WTC11 (cell line): Measurements from ENCODE around the gene GNAO1. TPM values are rescaled to one million over a fixed set of nuclear protein-coding genes. Genes with fewer than 3 reads are reported as not detected.

Source experiments
- ATAC-seq: fragments of 200-7000 bp; cut with Tn5 transposase; 2 replicates; pipeline ENCODE4 v1.10.0; 2021; ENCODE audit warnings: mild to moderate bottlenecking, moderate library complexity
- CTCF ChIA-PET: fragments of 300-600 bp; sonication (Branson Sonifier 250); formaldehyde crosslinking; loops from one replicate; lab custom pipeline; 2021; ENCODE audit warnings: antibody characterized with exemption; lab: Charles Lee
- POLR2A ChIA-PET: fragments of 350-600 bp; sonication (Branson Sonifier 250); formaldehyde crosslinking; loops from one replicate; lab custom pipeline; 2021; ENCODE audit warnings: antibody characterized with exemption; lab: Charles Lee
- DNase-seq: peaks from one replicate; pipeline ENCODE4 v3.0.0; 2021; ENCODE audit warnings: low spot score
- H3K27ac Mint-ChIP-seq: 2 replicates; pipeline ENCODE4 v1.8.0; 2021; ENCODE audit warnings: mixed read lengths
- H3K27me3 Mint-ChIP-seq: 2 replicates; pipeline ENCODE4 v1.8.0; 2021; ENCODE audit warnings: low read depth, mild to moderate bottlenecking, moderate library complexity, mixed read lengths
- H3K36me3 Mint-ChIP-seq: 2 replicates; pipeline ENCODE4 v1.8.0; 2021; ENCODE audit warnings: mixed read lengths
- H3K4me1 Mint-ChIP-seq: 2 replicates; pipeline ENCODE4 v1.8.0; 2022; ENCODE audit warnings: mixed read lengths
- H3K4me3 Mint-ChIP-seq: 2 replicates; pipeline ENCODE4 v1.8.0; 2021; ENCODE audit warnings: mild to moderate bottlenecking, moderate library complexity, mixed read lengths
- H3K9me3 Mint-ChIP-seq: 2 replicates; pipeline ENCODE4 v1.8.0; 2021; ENCODE audit warnings: mixed read lengths
- CREM ChIP-seq: sonication (generic); formaldehyde crosslinking; IDR thresholded peaks from 2 replicates; pipeline ENCODE4 v1.8.1; 2022; ENCODE audit warnings: mild to moderate bottlenecking, missing genetic modification reagents, moderate library complexity
- HMGA2 ChIP-seq: fragments of 250-450 bp; sonication (Bioruptor Pico); IDR thresholded peaks from 2 replicates; pipeline ENCODE4 v1.4.0; 2021; ENCODE audit warnings: mild to moderate bottlenecking, moderate library complexity
- MXD4 ChIP-seq: fragments of 250-450 bp; sonication (Bioruptor Pico); IDR thresholded peaks from 2 replicates; pipeline ENCODE4 v1.8.0; 2021; ENCODE audit warnings: mild to moderate bottlenecking, moderate library complexity, borderline replicate concordance
- NFYB ChIP-seq: sonication (generic); formaldehyde crosslinking; conservative IDR thresholded peaks from 2 replicates; pipeline ENCODE4 v1.8.0; 2022; ENCODE audit warnings: low read depth, missing genetic modification reagents
- NR2C2 ChIP-seq: sonication (generic); formaldehyde crosslinking; IDR thresholded peaks from 2 replicates; pipeline ENCODE4 v1.8.0; 2022; ENCODE audit warnings: mild to moderate bottlenecking, missing genetic modification reagents
- NR3C1 ChIP-seq: sonication (generic); formaldehyde crosslinking; conservative IDR thresholded peaks from 2 replicates; pipeline ENCODE4 v1.8.1; 2023; ENCODE audit warnings: low read depth, mild to moderate bottlenecking, missing genetic modification reagents
- RORB ChIP-seq: fragments of 250-450 bp; sonication (Bioruptor Pico); IDR thresholded peaks from 2 replicates; pipeline ENCODE4 v1.9.0; 2021; ENCODE audit warnings: mild to moderate bottlenecking
- SMAD3 ChIP-seq: sonication (generic); formaldehyde crosslinking; IDR thresholded peaks from 2 replicates; pipeline ENCODE4 v1.8.0; 2022; ENCODE audit warnings: missing genetic modification reagents, mild to moderate bottlenecking, borderline replicate concordance
- ZNF121 ChIP-seq: sonication (generic); formaldehyde crosslinking; IDR thresholded peaks from 2 replicates; pipeline ENCODE4 v1.8.0; 2023; ENCODE audit warnings: missing genetic modification reagents
- ZNF317 ChIP-seq: sonication (generic); formaldehyde crosslinking; IDR thresholded peaks from 2 replicates; pipeline ENCODE4 v1.8.1; 2023; ENCODE audit warnings: low read depth, mild to moderate bottlenecking, moderate library complexity, missing genetic modification reagents, borderline replicate concordance
- ZNF396 ChIP-seq: fragments of 250-450 bp; sonication (Bioruptor Pico); IDR thresholded peaks from 2 replicates; pipeline ENCODE4 v1.8.0; 2021; ENCODE audit warnings: mild to moderate bottlenecking, moderate library complexity, borderline replicate concordance
- ZNF416 ChIP-seq: fragments of 250-450 bp; sonication (Bioruptor Pico); IDR thresholded peaks from 2 replicates; pipeline ENCODE4 v1.9.0; 2021; ENCODE audit warnings: mild to moderate bottlenecking, inconsistent platforms
- total RNA-seq: library from RNA; stranded (reverse); gene quantifications from 3 replicates; pipeline ENCODE4 v1.2.3, GENCODE V29; 2021
- TF ChIP-seq, protein P1 (sequence below): sonication (generic); formaldehyde crosslinking; IDR thresholded peaks from 2 replicates; pipeline ENCODE4 v1.8.0; 2022; ENCODE audit warnings: mild to moderate bottlenecking, missing genetic modification reagents
- TF ChIP-seq, protein P2 (sequence below): fragments of 250-450 bp; sonication (Bioruptor Pico); IDR thresholded peaks from 2 replicates; pipeline ENCODE4 v1.9.0; 2021; ENCODE audit warnings: moderate library complexity, mild to moderate bottlenecking, inconsistent platforms, borderline replicate concordance
- TF ChIP-seq, protein P3 (sequence below): sonication (generic); formaldehyde crosslinking; IDR thresholded peaks from 2 replicates; pipeline ENCODE4 v1.8.1; 2023; ENCODE audit warnings: mild to moderate bottlenecking, missing genetic modification reagents
- TF ChIP-seq, protein P4 (sequence below): fragments of 200-600 bp; IDR thresholded peaks from 2 replicates; pipeline ENCODE4 v1.8.0; 2022; ENCODE audit warnings: antibody characterized with exemption
- TF ChIP-seq, protein P5 (sequence below): sonication (generic); formaldehyde crosslinking; conservative IDR thresholded peaks from 2 replicates; pipeline ENCODE4 v1.8.1; 2023; ENCODE audit warnings: mild to moderate bottlenecking, low read depth, missing genetic modification reagents, moderate library complexity
- TF ChIP-seq, protein P6 (sequence below): sonication (generic); formaldehyde crosslinking; IDR thresholded peaks from 2 replicates; pipeline ENCODE4 v1.8.1; 2023; ENCODE audit warnings: mild to moderate bottlenecking, missing genetic modification reagents
- TF ChIP-seq, protein P7 (sequence below): sonication (generic); formaldehyde crosslinking; IDR thresholded peaks from 2 replicates; pipeline ENCODE4 v1.8.0; 2023; ENCODE audit warnings: mild to moderate bottlenecking, missing genetic modification reagents
- TF ChIP-seq, protein P8 (sequence below): sonication (generic); formaldehyde crosslinking; IDR thresholded peaks from 2 replicates; pipeline ENCODE4 v1.8.0; 2023; ENCODE audit warnings: missing genetic modification reagents
- TF ChIP-seq, protein P9 (sequence below): fragments of 250-450 bp; sonication (Bioruptor Pico); IDR thresholded peaks from 2 replicates; pipeline ENCODE4 v1.8.0; 2021; ENCODE audit warnings: mild to moderate bottlenecking

GNAO1 gene
- total RNA-seq, 1 experiment from 2014 or later, result 30.6 TPM

DNA sequence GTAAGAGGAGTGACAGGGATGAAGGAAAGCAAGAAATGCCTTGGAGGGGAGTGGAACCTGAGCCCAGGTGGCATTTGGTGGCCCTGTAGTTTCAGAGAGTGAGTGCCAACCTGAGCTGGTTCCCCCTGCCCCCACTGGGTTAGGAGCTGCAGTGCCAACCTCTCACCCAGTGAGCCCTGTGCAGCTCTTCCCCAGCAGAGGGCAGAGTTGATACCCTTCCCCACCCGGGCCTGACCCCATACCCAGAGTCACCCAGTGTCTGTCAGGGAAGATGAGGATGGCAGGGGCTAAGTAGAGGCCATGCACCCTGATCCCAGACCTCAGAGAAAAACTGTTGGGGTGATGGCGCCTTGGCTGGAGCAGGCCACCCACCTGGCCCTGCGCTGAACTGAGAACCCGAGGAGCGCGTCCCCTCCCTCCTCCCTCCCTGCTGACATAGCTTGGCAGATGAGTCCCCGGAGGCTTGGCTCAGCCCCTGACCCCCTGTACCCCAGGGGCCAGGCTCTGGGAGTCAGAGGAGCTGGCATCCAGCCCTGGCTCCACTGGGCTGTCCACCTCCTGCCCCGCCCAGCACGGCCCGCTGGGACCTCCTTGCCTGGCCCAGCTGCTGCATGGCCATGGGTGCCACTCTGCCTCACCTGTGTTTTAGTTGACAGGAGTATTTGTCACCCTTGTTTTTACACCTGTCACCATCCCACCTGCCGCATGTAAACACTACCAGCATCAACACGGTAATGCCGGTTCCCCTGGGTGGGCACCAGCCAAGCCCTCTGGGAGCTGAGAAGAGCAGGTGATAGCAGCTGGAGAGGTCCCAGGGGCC lies 120.1 kb downstream of the GNAO1 start (continued):
- no peak for TF ChIP-seq MXD4
- TF ChIP-seq SMAD3 (CRISPR knock-in tag), result no peak
- TF ChIP-seq RORB (CRISPR knock-in tag), result no peak
- TF ChIP-seq, protein P1, sequence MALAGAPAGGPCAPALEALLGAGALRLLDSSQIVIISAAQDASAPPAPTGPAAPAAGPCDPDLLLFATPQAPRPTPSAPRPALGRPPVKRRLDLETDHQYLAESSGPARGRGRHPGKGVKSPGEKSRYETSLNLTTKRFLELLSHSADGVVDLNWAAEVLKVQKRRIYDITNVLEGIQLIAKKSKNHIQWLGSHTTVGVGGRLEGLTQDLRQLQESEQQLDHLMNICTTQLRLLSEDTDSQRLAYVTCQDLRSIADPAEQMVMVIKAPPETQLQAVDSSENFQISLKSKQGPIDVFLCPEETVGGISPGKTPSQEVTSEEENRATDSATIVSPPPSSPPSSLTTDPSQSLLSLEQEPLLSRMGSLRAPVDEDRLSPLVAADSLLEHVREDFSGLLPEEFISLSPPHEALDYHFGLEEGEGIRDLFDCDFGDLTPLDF (CRISPR knock-in tag), result no peak

DNA sequence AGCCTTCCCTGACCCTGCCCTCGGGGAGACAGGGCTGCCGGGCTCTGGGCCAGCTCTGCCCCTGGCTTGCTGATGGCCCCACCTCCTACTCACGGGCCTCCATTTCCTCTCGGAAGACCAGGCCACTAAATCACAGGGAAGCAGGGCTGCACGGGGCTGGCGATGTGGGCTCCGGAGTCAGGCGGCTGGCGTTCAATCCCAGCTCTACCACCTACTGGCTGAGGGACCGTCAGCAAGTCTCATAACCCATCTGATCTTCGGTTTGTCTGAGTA lies 120.7 kb downstream of the GNAO1 start:
- no peaks in the 10 kb centered on the region; the same call in 1 of the 2 replicates for H3K27me3 Mint-ChIP-seq

More for the DNA sequence above, 120.7 kb downstream of the GNAO1 start:
- no peak overlapping the region for H3K27ac Mint-ChIP-seq
- no peak for DNase-seq
- H3K36me3 Mint-ChIP-seq, result no peaks in the 10 kb centered on the region
- H3K9me3 Mint-ChIP-seq, result no peaks in the 10 kb centered on the region
- ChIA-PET POLR2A (no interaction called here), CTCF (interaction anchor here (1.1 to 1.7 kb wide), 9 partner anchors 12 to 196 kb away, joined by 3 to 36 read pairs (median 5); no protein-coding TSS in a partner anchor)
- TF ChIP-seq NR2C2 (CRISPR knock-in tag) (no peak), ZNF317 (no peak), ZNF416 (CRISPR knock-in tag) (no peak), HMGA2 (CRISPR knock-in tag) (no peak), MXD4 (no peak), ZNF396 (CRISPR knock-in tag) (no peak), ZNF121 (CRISPR knock-in tag) (no peak), NR3C1 (no peak), NFYB (CRISPR knock-in tag) (no peak), CREM (CRISPR knock-in tag) (no peak)
- TF ChIP-seq, protein P2, sequence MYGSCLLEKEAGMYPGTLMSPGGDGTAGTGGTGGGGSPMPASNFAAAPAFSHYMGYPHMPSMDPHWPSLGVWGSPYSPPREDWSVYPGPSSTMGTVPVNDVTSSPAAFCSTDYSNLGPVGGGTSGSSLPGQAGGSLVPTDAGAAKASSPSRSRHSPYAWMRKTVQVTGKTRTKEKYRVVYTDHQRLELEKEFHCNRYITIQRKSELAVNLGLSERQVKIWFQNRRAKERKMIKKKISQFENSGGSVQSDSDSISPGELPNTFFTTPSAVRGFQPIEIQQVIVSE (CRISPR knock-in tag), result no peak
- TF ChIP-seq, protein P3, sequence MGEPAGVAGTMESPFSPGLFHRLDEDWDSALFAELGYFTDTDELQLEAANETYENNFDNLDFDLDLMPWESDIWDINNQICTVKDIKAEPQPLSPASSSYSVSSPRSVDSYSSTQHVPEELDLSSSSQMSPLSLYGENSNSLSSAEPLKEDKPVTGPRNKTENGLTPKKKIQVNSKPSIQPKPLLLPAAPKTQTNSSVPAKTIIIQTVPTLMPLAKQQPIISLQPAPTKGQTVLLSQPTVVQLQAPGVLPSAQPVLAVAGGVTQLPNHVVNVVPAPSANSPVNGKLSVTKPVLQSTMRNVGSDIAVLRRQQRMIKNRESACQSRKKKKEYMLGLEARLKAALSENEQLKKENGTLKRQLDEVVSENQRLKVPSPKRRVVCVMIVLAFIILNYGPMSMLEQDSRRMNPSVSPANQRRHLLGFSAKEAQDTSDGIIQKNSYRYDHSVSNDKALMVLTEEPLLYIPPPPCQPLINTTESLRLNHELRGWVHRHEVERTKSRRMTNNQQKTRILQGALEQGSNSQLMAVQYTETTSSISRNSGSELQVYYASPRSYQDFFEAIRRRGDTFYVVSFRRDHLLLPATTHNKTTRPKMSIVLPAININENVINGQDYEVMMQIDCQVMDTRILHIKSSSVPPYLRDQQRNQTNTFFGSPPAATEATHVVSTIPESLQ (CRISPR knock-in tag), result no peak
- TF ChIP-seq, protein P4, sequence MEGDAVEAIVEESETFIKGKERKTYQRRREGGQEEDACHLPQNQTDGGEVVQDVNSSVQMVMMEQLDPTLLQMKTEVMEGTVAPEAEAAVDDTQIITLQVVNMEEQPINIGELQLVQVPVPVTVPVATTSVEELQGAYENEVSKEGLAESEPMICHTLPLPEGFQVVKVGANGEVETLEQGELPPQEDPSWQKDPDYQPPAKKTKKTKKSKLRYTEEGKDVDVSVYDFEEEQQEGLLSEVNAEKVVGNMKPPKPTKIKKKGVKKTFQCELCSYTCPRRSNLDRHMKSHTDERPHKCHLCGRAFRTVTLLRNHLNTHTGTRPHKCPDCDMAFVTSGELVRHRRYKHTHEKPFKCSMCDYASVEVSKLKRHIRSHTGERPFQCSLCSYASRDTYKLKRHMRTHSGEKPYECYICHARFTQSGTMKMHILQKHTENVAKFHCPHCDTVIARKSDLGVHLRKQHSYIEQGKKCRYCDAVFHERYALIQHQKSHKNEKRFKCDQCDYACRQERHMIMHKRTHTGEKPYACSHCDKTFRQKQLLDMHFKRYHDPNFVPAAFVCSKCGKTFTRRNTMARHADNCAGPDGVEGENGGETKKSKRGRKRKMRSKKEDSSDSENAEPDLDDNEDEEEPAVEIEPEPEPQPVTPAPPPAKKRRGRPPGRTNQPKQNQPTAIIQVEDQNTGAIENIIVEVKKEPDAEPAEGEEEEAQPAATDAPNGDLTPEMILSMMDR, result no peak
- TF ChIP-seq, protein P5, sequence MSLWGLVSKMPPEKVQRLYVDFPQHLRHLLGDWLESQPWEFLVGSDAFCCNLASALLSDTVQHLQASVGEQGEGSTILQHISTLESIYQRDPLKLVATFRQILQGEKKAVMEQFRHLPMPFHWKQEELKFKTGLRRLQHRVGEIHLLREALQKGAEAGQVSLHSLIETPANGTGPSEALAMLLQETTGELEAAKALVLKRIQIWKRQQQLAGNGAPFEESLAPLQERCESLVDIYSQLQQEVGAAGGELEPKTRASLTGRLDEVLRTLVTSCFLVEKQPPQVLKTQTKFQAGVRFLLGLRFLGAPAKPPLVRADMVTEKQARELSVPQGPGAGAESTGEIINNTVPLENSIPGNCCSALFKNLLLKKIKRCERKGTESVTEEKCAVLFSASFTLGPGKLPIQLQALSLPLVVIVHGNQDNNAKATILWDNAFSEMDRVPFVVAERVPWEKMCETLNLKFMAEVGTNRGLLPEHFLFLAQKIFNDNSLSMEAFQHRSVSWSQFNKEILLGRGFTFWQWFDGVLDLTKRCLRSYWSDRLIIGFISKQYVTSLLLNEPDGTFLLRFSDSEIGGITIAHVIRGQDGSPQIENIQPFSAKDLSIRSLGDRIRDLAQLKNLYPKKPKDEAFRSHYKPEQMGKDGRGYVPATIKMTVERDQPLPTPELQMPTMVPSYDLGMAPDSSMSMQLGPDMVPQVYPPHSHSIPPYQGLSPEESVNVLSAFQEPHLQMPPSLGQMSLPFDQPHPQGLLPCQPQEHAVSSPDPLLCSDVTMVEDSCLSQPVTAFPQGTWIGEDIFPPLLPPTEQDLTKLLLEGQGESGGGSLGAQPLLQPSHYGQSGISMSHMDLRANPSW (CRISPR knock-in tag), result no peak
- TF ChIP-seq, protein P6, sequence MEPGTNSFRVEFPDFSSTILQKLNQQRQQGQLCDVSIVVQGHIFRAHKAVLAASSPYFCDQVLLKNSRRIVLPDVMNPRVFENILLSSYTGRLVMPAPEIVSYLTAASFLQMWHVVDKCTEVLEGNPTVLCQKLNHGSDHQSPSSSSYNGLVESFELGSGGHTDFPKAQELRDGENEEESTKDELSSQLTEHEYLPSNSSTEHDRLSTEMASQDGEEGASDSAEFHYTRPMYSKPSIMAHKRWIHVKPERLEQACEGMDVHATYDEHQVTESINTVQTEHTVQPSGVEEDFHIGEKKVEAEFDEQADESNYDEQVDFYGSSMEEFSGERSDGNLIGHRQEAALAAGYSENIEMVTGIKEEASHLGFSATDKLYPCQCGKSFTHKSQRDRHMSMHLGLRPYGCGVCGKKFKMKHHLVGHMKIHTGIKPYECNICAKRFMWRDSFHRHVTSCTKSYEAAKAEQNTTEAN (CRISPR knock-in tag), result no peak
- TF ChIP-seq, protein P7, sequence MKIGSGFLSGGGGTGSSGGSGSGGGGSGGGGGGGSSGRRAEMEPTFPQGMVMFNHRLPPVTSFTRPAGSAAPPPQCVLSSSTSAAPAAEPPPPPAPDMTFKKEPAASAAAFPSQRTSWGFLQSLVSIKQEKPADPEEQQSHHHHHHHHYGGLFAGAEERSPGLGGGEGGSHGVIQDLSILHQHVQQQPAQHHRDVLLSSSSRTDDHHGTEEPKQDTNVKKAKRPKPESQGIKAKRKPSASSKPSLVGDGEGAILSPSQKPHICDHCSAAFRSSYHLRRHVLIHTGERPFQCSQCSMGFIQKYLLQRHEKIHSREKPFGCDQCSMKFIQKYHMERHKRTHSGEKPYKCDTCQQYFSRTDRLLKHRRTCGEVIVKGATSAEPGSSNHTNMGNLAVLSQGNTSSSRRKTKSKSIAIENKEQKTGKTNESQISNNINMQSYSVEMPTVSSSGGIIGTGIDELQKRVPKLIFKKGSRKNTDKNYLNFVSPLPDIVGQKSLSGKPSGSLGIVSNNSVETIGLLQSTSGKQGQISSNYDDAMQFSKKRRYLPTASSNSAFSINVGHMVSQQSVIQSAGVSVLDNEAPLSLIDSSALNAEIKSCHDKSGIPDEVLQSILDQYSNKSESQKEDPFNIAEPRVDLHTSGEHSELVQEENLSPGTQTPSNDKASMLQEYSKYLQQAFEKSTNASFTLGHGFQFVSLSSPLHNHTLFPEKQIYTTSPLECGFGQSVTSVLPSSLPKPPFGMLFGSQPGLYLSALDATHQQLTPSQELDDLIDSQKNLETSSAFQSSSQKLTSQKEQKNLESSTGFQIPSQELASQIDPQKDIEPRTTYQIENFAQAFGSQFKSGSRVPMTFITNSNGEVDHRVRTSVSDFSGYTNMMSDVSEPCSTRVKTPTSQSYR (CRISPR knock-in tag), result no peak
- TF ChIP-seq, protein P8, sequence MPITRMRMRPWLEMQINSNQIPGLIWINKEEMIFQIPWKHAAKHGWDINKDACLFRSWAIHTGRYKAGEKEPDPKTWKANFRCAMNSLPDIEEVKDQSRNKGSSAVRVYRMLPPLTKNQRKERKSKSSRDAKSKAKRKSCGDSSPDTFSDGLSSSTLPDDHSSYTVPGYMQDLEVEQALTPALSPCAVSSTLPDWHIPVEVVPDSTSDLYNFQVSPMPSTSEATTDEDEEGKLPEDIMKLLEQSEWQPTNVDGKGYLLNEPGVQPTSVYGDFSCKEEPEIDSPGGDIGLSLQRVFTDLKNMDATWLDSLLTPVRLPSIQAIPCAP (CRISPR knock-in tag), result no peak
- TF ChIP-seq, protein P9, sequence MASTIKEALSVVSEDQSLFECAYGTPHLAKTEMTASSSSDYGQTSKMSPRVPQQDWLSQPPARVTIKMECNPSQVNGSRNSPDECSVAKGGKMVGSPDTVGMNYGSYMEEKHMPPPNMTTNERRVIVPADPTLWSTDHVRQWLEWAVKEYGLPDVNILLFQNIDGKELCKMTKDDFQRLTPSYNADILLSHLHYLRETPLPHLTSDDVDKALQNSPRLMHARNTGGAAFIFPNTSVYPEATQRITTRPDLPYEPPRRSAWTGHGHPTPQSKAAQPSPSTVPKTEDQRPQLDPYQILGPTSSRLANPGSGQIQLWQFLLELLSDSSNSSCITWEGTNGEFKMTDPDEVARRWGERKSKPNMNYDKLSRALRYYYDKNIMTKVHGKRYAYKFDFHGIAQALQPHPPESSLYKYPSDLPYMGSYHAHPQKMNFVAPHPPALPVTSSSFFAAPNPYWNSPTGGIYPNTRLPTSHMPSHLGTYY (CRISPR knock-in tag), result no peak
- ATAC-seq, result no peak
- H3K4me1 Mint-ChIP-seq, result no peaks in the 10 kb centered on the region
- H3K4me3 Mint-ChIP-seq, result no peak overlapping the region
